NT2/D1 (cell line): ENCODE data around the gene C5orf15.

Experiments
- SUZ12 ChIP-seq: IDR thresholded peaks from 2 replicates; pipeline ENCODE4 v1.6.1; 2011; ENCODE audit not compliant: insufficient read length, insufficient read depth; ENCODE audit errors: extremely low read depth
- YY1 ChIP-seq: IDR thresholded peaks from 2 replicates; pipeline ENCODE4 v1.6.1; 2011; ENCODE audit not compliant: insufficient read length, insufficient read depth
- ZNF274 ChIP-seq: IDR thresholded peaks from 2 replicates; pipeline ENCODE4 v1.6.1; 2011; ENCODE audit warnings: mild to moderate bottlenecking, low read depth, low read length

DNA sequence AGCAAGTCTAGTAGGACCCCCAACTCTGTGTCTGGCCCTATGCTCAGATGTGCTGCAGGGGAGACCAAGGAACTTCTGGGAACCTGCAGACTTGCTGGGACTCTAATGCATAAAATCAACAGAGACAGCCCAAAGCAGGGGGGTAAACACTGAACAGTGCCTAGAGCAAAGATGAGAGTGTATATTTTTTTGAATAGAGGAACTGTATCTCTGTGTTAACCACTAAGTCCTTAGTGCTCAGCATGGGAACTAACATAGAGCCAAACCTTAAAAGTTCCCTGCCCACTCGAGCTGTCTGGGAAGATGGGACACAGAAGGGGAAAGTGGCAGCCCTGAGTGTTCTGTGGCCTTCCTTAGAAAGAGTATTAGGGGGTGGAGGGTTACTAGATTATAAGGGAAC lies 51.9 kb downstream of the C5orf15 start:
- TF ChIP-seq YY1 (no peak), ZNF274 (no peak), SUZ12 (no peak)
